Motor neuron (in vitro differentiated cells): Measurements from ENCODE around the gene PRR15. TPM values are rescaled to one million over a fixed set of nuclear protein-coding genes. Genes with fewer than 3 reads are reported as not detected.
"Not testable (repeated sequence)": the region's sequence is repeated elsewhere in the genome, so short reads cannot be mapped to it uniquely, and the experiment has no call there.

Experiments
- ATAC-seq, 8 experiments: fragments of 200-7000 bp; cut with Tn5 transposase; replicated peaks in 6 of 8; 2 replicates each; pipeline ENCODE4 v1.8.0; 2021; ENCODE audit warnings: mild to moderate bottlenecking in 8 of 8, moderate library complexity in 8 of 8
- H3K27ac ChIP-seq, 2 donors: fragments of 250-450 bp; sonication (Bioruptor Pico); 2 replicates each; pipeline ENCODE4 v1.9.0; 2021; ENCODE audit warnings: antibody characterized with exemption in 2 of 2, mild to moderate bottlenecking in 2 of 2, moderate library complexity in 1 of 2
- H3K4me1 ChIP-seq, 2 donors: fragments of 250-450 bp; sonication (Bioruptor Pico); replicated peaks in 1 of 2; 2 replicates each; pipeline ENCODE4 v1.6.1; 2021; ENCODE audit warnings: antibody characterized with exemption in 2 of 2, mild to moderate bottlenecking in 2 of 2, moderate library complexity in 1 of 2
- H3K4me3 ChIP-seq, 5 donors: fragments of 250-450 bp; sonication (Bioruptor Pico); 2 replicates each; pipeline ENCODE4 v1.9.0; 2021; ENCODE audit warnings: antibody characterized with exemption in 5 of 5, mild to moderate bottlenecking in 5 of 5, moderate library complexity in 4 of 5
- WGBS, 10 experiments: fragments of 450-650 bp; shearing (Covaris generic); methylation state at CpG; one replicate each; pipeline ENCODE4 v1.0.0; 2022; 5-methylcytosine and 5-hydroxymethylcytosine counted together
- in situ Hi-C, 9 experiments: fragments of 400-800 bp; cut with MboI; loops; one replicate each; pipeline ENCODE4 v1.15.0; 2021; ENCODE audit warnings: low sequenced_read_pairs in 9 of 9, low pct_unique_long_range_greater_than_20kb in 2 of 9; ENCODE audit not compliant: unreplicated experiment in 9 of 9
- total RNA-seq, 8 experiments: library from RNA; unstranded; fragments of 300-600 nt; gene quantifications; 2 replicates each; pipeline versions ENCODE4 v1.2.3 to v1.2.4, GENCODE V29; 2022

The PRR15 gene, protein sequence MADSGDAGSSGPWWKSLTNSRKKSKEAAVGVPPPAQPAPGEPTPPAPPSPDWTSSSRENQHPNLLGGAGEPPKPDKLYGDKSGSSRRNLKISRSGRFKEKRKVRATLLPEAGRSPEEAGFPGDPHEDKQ
- 10 to 100 TPM in 1 of 8 experiments, 1 to 10 TPM in 3, under 1 TPM in 4; 0.25 to 40.8 (median 0.94) TPM for total RNA-seq

DNA sequence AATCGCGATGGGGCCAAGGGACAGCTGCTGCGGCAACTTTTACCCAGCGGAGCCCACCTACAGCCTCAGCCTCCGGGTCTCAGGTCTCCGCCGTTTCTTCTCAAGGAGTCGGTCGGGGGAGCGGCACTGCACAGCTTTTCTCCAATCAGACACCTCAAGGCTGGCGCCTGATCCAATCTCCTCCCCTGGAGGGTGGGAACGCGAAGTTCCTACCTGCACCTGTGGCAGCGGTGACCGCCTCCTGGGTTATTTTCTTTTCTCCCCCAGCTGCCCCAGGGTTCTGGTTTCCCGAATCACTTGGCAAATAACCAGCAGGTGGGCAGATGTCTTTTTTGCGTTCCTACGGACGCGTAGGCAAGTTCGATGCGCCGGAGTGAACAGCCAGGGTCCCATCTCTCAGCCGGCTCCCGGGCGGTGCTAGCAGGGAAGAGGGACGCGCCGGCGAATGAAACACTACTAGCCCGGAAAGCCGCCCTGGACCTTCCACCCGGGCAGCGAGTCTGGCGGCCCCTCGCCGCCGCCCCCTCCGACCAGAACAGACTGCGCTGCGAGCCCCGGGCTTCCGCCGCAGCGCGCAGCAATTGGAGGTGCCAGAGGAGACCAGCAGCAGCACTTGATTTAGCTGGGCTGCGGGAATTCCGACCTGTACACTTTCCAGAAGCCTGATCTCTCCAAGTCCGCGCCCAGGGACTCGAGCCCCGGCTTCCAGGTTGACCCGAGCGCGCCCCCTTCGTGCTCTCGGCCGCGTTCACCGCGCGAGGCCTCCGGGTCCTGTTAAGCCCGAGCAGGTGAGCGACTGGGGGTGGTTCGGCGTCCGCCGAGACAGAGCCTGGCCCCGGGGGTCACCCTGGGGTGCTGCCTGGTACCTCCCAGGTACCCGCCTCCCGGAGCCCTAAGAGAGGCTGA, at the start of gene PRR15:
Gene PRR15, plus strand, starts transcription at position 246 of the 906 bp plus-strand sequence. CDS start 2,495 bp downstream, outside the sequence.
- H3K27ac ChIP-seq, result no peak within 1 kb of the TSS
- H3K4me3 ChIP-seq, result peak within 1 kb of the TSS; percentile 17 to 40 (median 34)
- ATAC-seq, result peak; percentile 28 to 79 (median 69)
- in situ Hi-C loops, result no loop called here
- 0 to 20% (median 3%) methylated on average over 1 to 19 of the region's 72 CpGs; no CpG with 5 or more reads in 2 of the 10 experiments for WGBS, 10 experiments
- H3K4me1 ChIP-seq, result peaks cover 0 to 14% of the 10 kb centered on the region in 2 donors

DNA sequence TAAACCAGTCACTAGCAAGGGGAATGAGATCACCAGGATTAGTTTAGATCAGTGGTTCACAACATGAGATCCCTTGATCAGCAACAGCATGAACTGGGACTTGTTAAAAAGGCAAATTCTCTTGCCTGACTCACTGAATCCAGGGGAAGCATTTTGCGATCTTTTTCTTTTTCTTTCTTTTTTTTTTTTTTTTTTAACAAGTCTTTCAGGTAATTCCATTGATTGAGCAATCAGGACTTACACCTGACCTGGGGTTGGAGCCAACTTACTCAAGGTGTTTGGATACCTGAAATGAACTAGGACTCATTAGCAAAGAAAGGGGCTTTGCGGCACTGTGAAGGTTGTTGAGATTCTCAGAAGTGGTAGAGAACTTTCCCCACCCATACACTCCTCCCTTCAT, 47.1 kb upstream of the PRR15 start:
- in situ Hi-C loops, result no loop called here
- no peaks in the 10 kb centered on the region for H3K4me1 ChIP-seq
- no peak overlapping the region for H3K27ac ChIP-seq
- WGBS, 10 experiments, result 80 to 100% (median 100%) methylated on average over 1 to 2 of the region's 2 CpGs; no CpG with 5 or more reads in 4 of the 10 experiments
- ATAC-seq, result no peak
- H3K4me3 ChIP-seq, result no peak overlapping the region

DNA sequence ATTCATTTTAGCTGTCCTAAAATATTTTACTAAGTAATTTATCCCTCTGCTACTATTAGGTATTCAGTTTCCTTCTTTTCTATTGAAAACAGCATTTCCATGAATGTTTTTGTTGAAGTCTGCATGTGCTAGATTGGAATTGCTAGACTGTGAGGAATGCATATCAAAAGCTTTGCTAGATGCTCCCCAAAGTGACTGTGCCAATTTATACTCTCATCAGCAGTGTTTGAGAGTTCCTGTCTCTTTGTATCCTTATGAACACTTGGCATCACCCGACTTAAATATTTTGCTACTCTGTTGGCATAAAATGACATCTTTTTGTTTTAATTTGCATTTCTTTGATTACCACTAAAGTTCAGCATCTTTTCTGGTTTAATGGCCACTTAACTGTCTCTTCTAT, 45.0 kb upstream of the PRR15 start:
- in situ Hi-C loops, result no loop called here
- Histone ChIP-seq H3K27ac (no peak overlapping the region), H3K4me1 (no peaks in the 10 kb centered on the region), H3K4me3 (no peak overlapping the region)
- ATAC-seq, result no peak
- 0 to 100% (median 46%) methylated on average over 1 of the region's 1 CpG; no CpG with 5 or more reads in 2 of the 10 experiments for WGBS, 10 experiments

DNA sequence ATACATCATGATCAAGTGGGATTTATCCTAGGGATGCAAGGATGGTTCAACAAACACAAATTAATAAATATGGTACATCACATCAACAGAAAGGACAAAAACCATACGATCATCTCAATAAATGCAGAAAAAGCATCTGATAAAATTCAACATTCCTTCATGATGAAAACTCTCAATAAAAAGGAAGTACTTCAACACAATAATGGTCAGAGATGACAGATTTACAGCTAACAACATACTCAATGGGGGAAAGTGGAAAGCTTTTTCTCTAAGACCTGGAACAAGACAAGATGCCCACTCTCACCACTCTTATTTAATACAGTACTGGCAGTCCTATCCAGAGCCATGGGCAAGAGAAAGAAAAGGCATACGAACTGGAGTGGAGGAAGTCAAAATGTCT, 39.9 kb upstream of the PRR15 start:
- no peak overlapping the region for H3K4me3 ChIP-seq
- WGBS, 10 experiments, result 19 to 92% (median 71%) methylated on average over 2 of the region's 2 CpGs; no CpG with 5 or more reads in 2 of the 10 experiments
- in situ Hi-C loops, result no loop called here
- H3K4me1 ChIP-seq, result no peaks in the 10 kb centered on the region
- ATAC-seq, result no peak
- H3K27ac ChIP-seq, result no peak overlapping the region

DNA sequence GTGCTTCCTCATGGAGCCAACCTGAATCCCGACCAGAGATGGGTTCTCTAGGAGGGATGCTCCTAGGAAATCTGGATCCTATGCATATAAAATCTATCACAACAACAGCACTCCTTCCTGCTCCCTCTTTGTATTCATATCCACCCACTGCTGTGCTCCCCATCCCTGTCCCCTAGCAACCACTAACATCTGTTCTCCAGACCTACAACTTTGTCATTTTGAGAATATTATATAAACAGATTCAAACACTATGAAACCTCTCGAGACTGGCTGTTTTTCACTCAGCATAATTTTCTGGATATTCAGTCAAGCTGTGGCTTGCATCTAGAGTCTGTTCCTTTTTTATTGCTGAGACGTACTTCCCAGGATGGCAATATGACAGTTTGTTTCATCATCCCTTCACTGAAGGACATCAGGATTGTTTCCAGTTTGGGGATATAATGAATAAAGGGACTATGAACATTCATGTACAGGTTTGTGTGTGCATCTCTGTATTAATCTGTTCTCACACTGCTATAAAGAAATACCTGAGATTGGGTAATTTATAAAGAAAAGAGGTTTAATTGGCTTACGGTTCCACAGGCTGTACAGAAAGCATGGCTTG, 36.0 kb upstream of the PRR15 start:
- no peaks in the 10 kb centered on the region for H3K4me1 ChIP-seq
- H3K27ac ChIP-seq, result no peak overlapping the region
- peak in 1 of 8 experiments; percentile 65 for ATAC-seq
- WGBS, 10 experiments, result 0 to 100% (median 81%) methylated on average over 1 to 3 of the region's 4 CpGs; no CpG with 5 or more reads in 2 of the 10 experiments
- no peak overlapping the region for H3K4me3 ChIP-seq
- in situ Hi-C loops, result no loop called here

DNA sequence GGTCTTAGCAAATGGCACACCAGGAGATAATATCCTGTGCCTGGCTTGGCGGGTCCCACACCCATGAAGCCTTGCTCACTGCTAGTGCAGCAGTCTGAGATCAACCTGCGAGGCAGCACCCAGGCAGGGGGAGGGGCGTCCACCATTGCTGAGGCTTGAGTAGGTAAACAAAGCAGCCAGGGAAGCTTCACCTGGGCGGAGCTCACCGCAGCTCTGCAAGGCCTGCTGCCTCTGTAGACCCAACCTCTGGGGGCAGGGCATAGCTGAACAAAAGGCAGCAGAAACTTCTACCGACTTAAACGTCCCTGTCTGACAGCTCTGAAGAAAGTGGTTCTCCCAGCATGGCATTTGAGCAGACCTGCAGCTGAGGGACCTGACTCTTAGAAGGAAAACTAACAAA, 35.1 kb upstream of the PRR15 start:
- H3K4me3 ChIP-seq, H3K4me1 ChIP-seq, in situ Hi-C loops, ATAC-seq, H3K27ac ChIP-seq: not testable (repeated sequence)
- 50 to 81% (median 66%) methylated on average over 1 to 6 of the region's 7 CpGs; no CpG with 5 or more reads in 4 of the 10 experiments for WGBS, 10 experiments

DNA sequence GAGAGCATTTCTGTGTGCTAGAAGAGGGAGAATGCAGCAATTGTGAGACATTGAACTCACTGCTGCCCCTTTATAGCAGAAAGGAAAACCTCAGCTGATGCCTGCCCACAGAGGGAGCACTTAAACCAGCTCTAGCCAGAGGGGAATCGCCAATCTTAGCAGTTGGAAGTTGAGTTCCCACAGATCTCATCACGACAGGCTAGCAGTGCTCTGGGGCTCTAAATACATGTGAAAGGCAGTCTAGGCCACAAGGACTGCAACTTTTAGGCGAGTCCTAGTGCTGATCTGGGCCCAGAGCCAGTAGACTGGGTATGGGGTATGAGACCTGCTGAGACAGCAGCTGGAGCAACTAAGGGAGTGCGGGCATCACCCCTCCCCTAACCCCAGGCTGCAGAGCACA, 25.2 kb upstream of the PRR15 start:
- no peaks in the 10 kb centered on the region for H3K4me1 ChIP-seq

DNA sequence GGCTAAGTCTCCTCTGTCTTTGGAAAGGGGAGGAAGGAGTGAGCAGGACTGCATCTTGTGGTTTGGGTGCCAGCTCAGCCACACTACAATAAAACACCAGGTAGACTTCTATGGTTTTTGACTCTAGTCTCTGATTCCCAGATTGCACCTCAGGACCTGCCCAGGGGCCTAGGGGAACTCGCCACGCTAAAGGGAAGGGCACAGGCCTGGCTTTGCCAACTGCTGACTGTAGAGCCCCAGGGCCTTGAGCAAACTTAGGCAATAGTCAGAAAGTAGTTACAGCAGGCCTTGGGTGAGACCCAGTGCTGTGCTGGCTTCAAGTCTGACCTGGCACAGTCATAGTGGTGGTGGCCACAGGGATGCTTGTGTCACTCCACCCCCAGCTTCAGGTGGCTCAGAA, 24.2 kb upstream of the PRR15 start:
- in situ Hi-C loops, result no loop called here
- Histone ChIP-seq H3K4me1 (no peaks in the 10 kb centered on the region), H3K27ac (no peak overlapping the region), H3K4me3 (no peak overlapping the region)
- WGBS, 10 experiments, result 100% methylated on average over 1 to 2 of the region's 2 CpGs; no CpG with 5 or more reads in 7 of the 10 experiments
- no peak for ATAC-seq

More for the DNA sequence above, 25.2 kb upstream of the PRR15 start:
- 60 to 62% (median 60%) methylated on average over 1 to 3 of the region's 4 CpGs; no CpG with 5 or more reads in 7 of the 10 experiments for WGBS, 10 experiments
- peak in 2 of 8 experiments; percentile 21 to 68 for ATAC-seq
- Histone ChIP-seq H3K27ac (no peak overlapping the region), H3K4me3 (no peak overlapping the region)
- in situ Hi-C loops, result no loop called here

DNA sequence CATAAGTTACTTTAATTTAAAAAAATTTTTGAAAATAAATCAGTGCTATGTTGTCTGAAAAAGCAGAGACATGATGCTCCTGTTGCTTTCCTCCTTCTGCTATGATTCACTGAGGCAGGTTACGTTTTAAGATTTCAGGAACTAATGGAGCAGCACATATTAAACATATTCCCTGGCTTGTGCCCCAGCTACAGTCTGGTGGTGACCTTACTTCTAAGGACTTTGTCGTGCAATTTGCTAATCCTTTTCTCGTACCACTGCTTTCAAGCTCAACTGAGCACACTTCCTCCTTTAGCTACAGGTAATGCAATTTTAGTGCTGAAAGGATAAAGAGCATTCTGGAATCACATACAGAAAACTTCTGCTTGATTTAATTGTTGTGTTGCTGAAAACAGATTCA, 16.2 kb upstream of the PRR15 start:
- WGBS, 10 experiments, result 36 to 94% (median 79%) methylated on average over 2 to 3 of the region's 3 CpGs
- no peak for ATAC-seq
- Histone ChIP-seq H3K4me1 (no peaks in the 10 kb centered on the region), H3K4me3 (no peak overlapping the region), H3K27ac (no peak overlapping the region)
- in situ Hi-C loops, result no loop called here

DNA sequence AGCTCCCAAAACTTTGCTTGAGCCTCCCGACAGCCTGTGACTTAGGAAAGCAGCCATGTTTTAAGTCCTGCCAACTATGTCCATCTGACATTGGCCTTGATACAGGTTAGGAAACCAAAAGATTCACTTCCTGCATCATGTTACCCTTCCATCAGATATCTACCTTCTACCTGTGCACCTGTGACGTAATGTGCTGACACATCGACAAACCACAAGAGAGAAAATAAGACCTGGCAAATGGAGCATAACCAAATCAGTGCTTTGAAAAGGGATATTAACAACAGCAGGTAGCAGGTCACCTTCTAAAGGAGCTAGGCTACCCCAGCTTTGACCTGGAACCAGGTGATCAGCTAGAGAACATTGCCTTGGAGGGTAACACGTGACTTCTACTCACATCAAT, 14.8 kb upstream of the PRR15 start:
- H3K4me1 ChIP-seq, result no peaks in the 10 kb centered on the region
- ATAC-seq, result no peak
- no peak overlapping the region for H3K4me3 ChIP-seq
- 26 to 100% (median 94%) methylated on average over 1 to 4 of the region's 4 CpGs; no CpG with 5 or more reads in 2 of the 10 experiments for WGBS, 10 experiments
- in situ Hi-C loops, result no loop called here
- H3K27ac ChIP-seq, result no peak overlapping the region

DNA sequence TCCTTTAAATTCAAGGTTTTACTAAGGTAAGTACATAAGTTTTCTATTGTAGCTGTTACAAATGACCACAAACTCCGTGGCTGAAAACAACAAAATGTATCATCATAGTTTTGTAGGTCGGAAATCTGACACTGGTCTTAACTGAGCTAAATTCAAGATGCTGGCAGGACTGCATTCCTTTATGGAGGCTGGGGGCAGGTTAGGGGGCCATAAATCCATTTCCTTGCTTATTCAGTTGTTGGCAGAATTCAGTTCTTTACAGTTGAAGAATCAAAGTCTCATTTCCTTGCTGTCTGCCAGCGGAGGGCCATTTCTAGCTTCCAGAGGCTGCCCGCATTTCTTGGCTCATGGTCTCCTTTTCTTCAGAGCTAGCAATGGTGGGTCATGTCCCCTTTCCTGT, 11.2 kb upstream of the PRR15 start:
- ATAC-seq, result no peak

DNA sequence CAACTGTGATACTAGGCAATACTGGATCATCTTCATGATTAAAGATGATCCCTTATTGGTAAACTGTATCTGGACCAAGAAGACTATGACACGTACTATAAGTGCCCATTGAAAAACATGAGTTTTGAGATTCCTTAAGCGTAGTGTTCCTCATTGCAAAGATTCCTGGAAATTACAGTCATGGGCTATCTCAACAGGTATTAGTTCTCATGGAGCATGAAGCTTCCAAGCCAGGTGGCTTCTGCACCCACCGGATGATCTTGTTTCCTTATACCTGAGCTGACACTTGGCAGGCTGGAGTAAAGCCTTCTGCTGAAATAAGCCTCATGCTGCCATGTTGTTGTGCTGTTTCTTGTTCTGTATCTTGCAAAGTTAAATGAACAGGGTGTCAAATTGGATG, 8.6 kb upstream of the PRR15 start:
- no peak overlapping the region for H3K4me3 ChIP-seq
- in situ Hi-C loops, result no loop called here
- WGBS, 10 experiments, result 52 to 100% (median 86%) methylated on average over 1 to 3 of the region's 3 CpGs; no CpG with 5 or more reads in 2 of the 10 experiments
- peaks cover 0 to 2% of the 10 kb centered on the region in 2 donors for H3K4me1 ChIP-seq
- ATAC-seq, result no peak
- H3K27ac ChIP-seq, result no peak overlapping the region

More for the DNA sequence above, 11.2 kb upstream of the PRR15 start:
- no peak overlapping the region for H3K4me3 ChIP-seq
- no peak overlapping the region for H3K27ac ChIP-seq
- in situ Hi-C loops, result no loop called here
- H3K4me1 ChIP-seq, result no peaks in the 10 kb centered on the region
- WGBS, 10 experiments, result 29 to 95% (median 84%) methylated on average over 1 to 4 of the region's 4 CpGs; no CpG with 5 or more reads in 2 of the 10 experiments
